ENCODE measurements around the gene GREB1L.

Gene GREB1L

GRCh38 chr18:21241301-21242048 lies 557 bp upstream of the GREB1L start:
- TF ChIP-seq CTCF (IDR thresholded peaks at IDR 0.05; ENCODE audit: borderline replicate concordance, control extremely low read depth, extremely low read depth, insufficient read depth, missing control alignments) = no peak
- DNase-seq (ENCODE audit: low spot score) = peak; percentile 38
- in situ Hi-C loops (cut with MboI; ENCODE audit: low sequenced_read_pairs, unreplicated experiment) = no loop called here

- DNase-seq (ENCODE audit: low spot score) = peak; percentile 23
- TF ChIP-seq CTCF (IDR thresholded peaks at IDR 0.05; ENCODE audit: borderline replicate concordance, control extremely low read depth, extremely low read depth, insufficient read depth, missing control alignments) = no peak
- in situ Hi-C loops (cut with MboI; ENCODE audit: low sequenced_read_pairs, unreplicated experiment) = no loop called here
Observed at GRCh38 chr18:21242780-21243401, 859 bp downstream of the GREB1L start.

GRCh38 chr18:21254576-21254975 lies 12.5 kb downstream of the GREB1L start:
- in situ Hi-C loops (cut with MboI; ENCODE audit: low sequenced_read_pairs, unreplicated experiment) = no loop called here
- DNase-seq (ENCODE audit: low spot score) = no peak
- TF ChIP-seq CTCF (IDR thresholded peaks at IDR 0.05; ENCODE audit: borderline replicate concordance, control extremely low read depth, extremely low read depth, insufficient read depth, missing control alignments) = no peak

- DNase-seq (ENCODE audit: low spot score) = no peak
- TF ChIP-seq CTCF (IDR thresholded peaks at IDR 0.05; ENCODE audit: borderline replicate concordance, control extremely low read depth, extremely low read depth, insufficient read depth, missing control alignments) = no peak
- in situ Hi-C loops (cut with MboI; ENCODE audit: low sequenced_read_pairs, unreplicated experiment) = no loop called here
Observed at GRCh38 chr18:21255211-21255610, 13.2 kb downstream of the GREB1L start.

GRCh38 chr18:21257386-21257785 lies 15.4 kb downstream of the GREB1L start:
- in situ Hi-C loops (cut with MboI; ENCODE audit: low sequenced_read_pairs, unreplicated experiment) = no loop called here
- DNase-seq (ENCODE audit: low spot score) = no peak
- no peak for TF ChIP-seq CTCF (IDR thresholded peaks at IDR 0.05; ENCODE audit: borderline replicate concordance, control extremely low read depth, extremely low read depth, insufficient read depth, missing control alignments)

- in situ Hi-C loops (cut with MboI; ENCODE audit: low sequenced_read_pairs, unreplicated experiment) = no loop called here
- DNase-seq (ENCODE audit: low spot score) = no peak
- TF ChIP-seq CTCF (IDR thresholded peaks at IDR 0.05; ENCODE audit: borderline replicate concordance, control extremely low read depth, extremely low read depth, insufficient read depth, missing control alignments) = no peak
Observed at GRCh38 chr18:21260621-21261020, 18.6 kb downstream of the GREB1L start.

Measured in GM13976 (cell line).